OCI-LY3 (cell line): ENCODE measurements around the gene RRH.
"Not testable (repeated sequence)": the region's sequence is repeated elsewhere in the genome, so short reads cannot be mapped to it uniquely, and the experiment has no call there.

ENCODE experiments used
- CTCF ChIP-seq: fragments of 200-600, 300-600 bp; sonication (generic); IDR thresholded peaks from 2 replicates; pipeline ENCODE4 v1.5.1; 2014; ENCODE audit warnings: antibody characterized with exemption, low read length, low read depth
- EZH2phosphoT487 ChIP-seq: fragments of 200-600 bp; shearing (Covaris generic); IDR thresholded peaks from 2 replicates; pipeline ENCODE4 v1.6.1; 2018; ENCODE audit warnings: antibody characterized with exemption, mixed run types, low read depth

- not testable (repeated sequence) for TF ChIP-seq EZH2phosphoT487, CTCF
Measured at GRCh38 chr4:109782092-109782491, 45.7 kb upstream of the RRH start.
